Fibroblast of lung (primary cell): ENCODE results near the gene RABGAP1. TPM values are rescaled to one million over a fixed set of nuclear protein-coding genes. Genes with fewer than 3 reads are reported as not detected.

Experiments
- DNase-seq, 2 donors: peaks; one replicate each; pipeline versions ENCODE4 v3.0.0 to v3.0.0-alpha.2; 2010; ENCODE audit warnings: low read depth in 2 of 2
- H2AFZ ChIP-seq: 2 replicates; pipeline ENCODE4 v1.5.1; 2012; ENCODE audit warnings: low read length, control low read depth, inconsistent platforms
- H3K27ac ChIP-seq: 2 replicates; pipeline ENCODE4 v1.5.1; 2011; ENCODE audit warnings: low read length, control low read depth; ENCODE audit not compliant: insufficient read depth
- H3K27me3 ChIP-seq: 2 replicates; pipeline ENCODE4 v1.5.1; 2011; ENCODE audit warnings: mild to moderate bottlenecking, low read length; ENCODE audit not compliant: control insufficient read depth, insufficient read depth
- H3K36me3 ChIP-seq: 2 replicates; pipeline ENCODE4 v1.5.1; 2011; ENCODE audit warnings: low read length; ENCODE audit not compliant: control insufficient read depth, insufficient read depth
- H3K4me1 ChIP-seq: 2 replicates; pipeline ENCODE4 v1.5.1; 2011; ENCODE audit warnings: low read length; ENCODE audit not compliant: control insufficient read depth, insufficient read depth; ENCODE audit errors: extremely low read depth
- H3K4me2 ChIP-seq: 2 replicates; pipeline ENCODE4 v1.5.1; 2011; ENCODE audit warnings: low read length, control low read depth; ENCODE audit not compliant: insufficient read depth; ENCODE audit errors: extremely low read depth
- H3K4me3 ChIP-seq, 4 experiments: fragments of 200-600 bp in 1 of 4; sonication (generic) in 1 of 4; replicated peaks in 1 of 4; 2 replicates each; pipeline ENCODE4 v1.5.1; 2011 to 2016; ENCODE audit warnings: low read length in 4 of 4, low read depth in 3 of 4, mild to moderate bottlenecking in 3 of 4, control low read depth in 2 of 4, inconsistent platforms in 1 of 4, mixed read lengths in 1 of 4; ENCODE audit not compliant: insufficient read depth in 1 of 4; ENCODE audit errors: control extremely low read depth in 1 of 4
- H3K79me2 ChIP-seq: 2 replicates; pipeline ENCODE4 v1.5.1; 2012; ENCODE audit warnings: mild to moderate bottlenecking, low read length, inconsistent platforms; ENCODE audit not compliant: control insufficient read depth, insufficient read depth
- H3K9ac ChIP-seq: 2 replicates; pipeline ENCODE4 v1.5.1; 2011; ENCODE audit warnings: mild to moderate bottlenecking, low read length, control low read depth; ENCODE audit not compliant: insufficient read depth
- H3K9me3 ChIP-seq: 2 replicates; pipeline ENCODE4 v1.5.1; 2012; ENCODE audit warnings: low read depth, low read length; ENCODE audit not compliant: control insufficient read depth, insufficient read depth
- H4K20me1 ChIP-seq: 2 replicates; pipeline ENCODE4 v1.5.1; 2011; ENCODE audit warnings: low read length; ENCODE audit not compliant: control insufficient read depth, insufficient read depth; ENCODE audit errors: extremely low read depth
- EZH2 ChIP-seq: IDR thresholded peaks from 2 replicates; pipeline ENCODE4 v1.5.1; 2012; ENCODE audit warnings: low read length, control low read depth, mild to moderate bottlenecking; ENCODE audit errors: missing control alignments
- polyA plus RNA-seq, 2 donors: library from polyadenylated mRNA; depleted of rRNA in 1 of 2; stranded (reverse) in 1 of 2; unstranded in 1 of 2; fragments of >200 nt; gene quantifications; 2 replicates each; pipeline ENCODE4 v1.2.1, GENCODE V29; 2011 to 2012; ENCODE audit warnings: missing spikeins in 1 of 2
- total RNA-seq: library from RNA; depleted of rRNA; stranded (reverse); fragments of >200 nt; gene quantifications from 2 replicates; pipeline ENCODE4 v1.2.1, GENCODE V29; 2014
- TF ChIP-seq, protein P1 (sequence below), 2 donors: IDR thresholded peaks in 1 of 2; conservative IDR thresholded peaks in 1 of 2; 1 replicate in 1 of 2; 2 replicates in 1 of 2; pipeline ENCODE4 v1.5.1; 2011 to 2012; ENCODE audit warnings: low read length in 2 of 2, control low read depth in 1 of 2, inconsistent platforms in 1 of 2, low read depth in 1 of 2, mild to moderate bottlenecking in 1 of 2

Gene RABGAP1
- total and polyA plus RNA-seq, 2 donors (not counting 1 experiment from before 2014, with no cell fraction given): 47.6 to 58.6 TPM

DNA sequence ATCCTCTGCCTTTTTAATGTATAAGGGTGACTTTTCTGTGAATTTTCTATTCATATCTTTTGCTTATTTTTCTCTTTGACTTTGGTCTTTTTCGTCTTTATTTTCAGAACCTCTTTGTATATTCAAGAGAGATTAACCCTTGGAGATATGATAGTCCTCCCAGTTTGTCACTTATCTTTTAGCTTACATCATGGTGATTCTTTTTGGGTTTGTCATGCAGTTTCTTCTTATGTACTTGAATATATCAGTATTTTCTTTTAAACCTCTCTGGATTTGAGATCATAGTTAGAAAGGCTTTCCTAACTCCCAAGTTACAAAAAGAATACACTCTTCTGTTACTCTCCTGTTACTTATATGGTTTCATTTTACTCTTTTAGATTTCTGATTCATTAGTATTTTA is 65.1 kb downstream of the RABGAP1 start:
- Histone ChIP-seq H3K4me2 (no peak overlapping the region), H3K4me3 (no peak overlapping the region), H3K9ac (no peak overlapping the region), H2AFZ (no peak overlapping the region), H3K9me3 (no peaks in the 10 kb centered on the region), H3K27ac (no peak overlapping the region), H4K20me1 (no peaks in the 10 kb centered on the region), H3K27me3 (no peaks in the 10 kb centered on the region), H3K4me1 (peaks cover 4% of the 10 kb centered on the region), H3K36me3 (peaks cover 5% of the 10 kb centered on the region), H3K79me2 (no peaks in the 10 kb centered on the region)
- TF ChIP-seq, protein P1, sequence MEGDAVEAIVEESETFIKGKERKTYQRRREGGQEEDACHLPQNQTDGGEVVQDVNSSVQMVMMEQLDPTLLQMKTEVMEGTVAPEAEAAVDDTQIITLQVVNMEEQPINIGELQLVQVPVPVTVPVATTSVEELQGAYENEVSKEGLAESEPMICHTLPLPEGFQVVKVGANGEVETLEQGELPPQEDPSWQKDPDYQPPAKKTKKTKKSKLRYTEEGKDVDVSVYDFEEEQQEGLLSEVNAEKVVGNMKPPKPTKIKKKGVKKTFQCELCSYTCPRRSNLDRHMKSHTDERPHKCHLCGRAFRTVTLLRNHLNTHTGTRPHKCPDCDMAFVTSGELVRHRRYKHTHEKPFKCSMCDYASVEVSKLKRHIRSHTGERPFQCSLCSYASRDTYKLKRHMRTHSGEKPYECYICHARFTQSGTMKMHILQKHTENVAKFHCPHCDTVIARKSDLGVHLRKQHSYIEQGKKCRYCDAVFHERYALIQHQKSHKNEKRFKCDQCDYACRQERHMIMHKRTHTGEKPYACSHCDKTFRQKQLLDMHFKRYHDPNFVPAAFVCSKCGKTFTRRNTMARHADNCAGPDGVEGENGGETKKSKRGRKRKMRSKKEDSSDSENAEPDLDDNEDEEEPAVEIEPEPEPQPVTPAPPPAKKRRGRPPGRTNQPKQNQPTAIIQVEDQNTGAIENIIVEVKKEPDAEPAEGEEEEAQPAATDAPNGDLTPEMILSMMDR (conservative IDR thresholded peaks at IDR 0.05 in 1 of 2, IDR thresholded peaks at IDR 0.05 in 1 of 2; ENCODE audit: low read depth in 1 of 2, low read length in 2 of 2): no peak
- TF ChIP-seq EZH2: no peak
- DNase-seq: peak in 1 of 2 donors; percentile 8

DNA sequence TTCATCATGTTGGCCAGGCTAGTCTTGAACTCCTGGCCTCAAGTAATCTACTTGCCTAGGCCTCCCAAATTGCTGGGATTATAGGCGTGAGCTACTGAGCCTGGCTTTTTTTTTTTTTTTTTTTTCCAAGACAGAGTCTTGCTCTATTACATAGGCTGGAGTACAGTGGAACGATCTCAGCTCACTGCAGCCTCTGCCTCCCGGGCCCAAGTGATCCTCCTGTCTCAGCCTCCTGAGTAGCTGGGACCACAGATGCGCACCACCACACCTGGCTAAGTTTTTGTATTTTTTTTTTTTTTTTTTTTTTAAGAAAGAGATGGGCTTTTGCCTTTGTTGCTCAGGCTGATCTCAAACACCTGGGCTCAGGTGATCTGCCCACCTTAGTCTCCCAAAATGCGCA is 66.4 kb downstream of the RABGAP1 start:
- no peak for DNase-seq
- H3K9me3 ChIP-seq: no peaks in the 10 kb centered on the region
- H3K79me2 ChIP-seq: no peaks in the 10 kb centered on the region
- no peak overlapping the region for H3K4me2 ChIP-seq
- H3K27me3 ChIP-seq: no peaks in the 10 kb centered on the region
- no peak overlapping the region for H3K27ac ChIP-seq
- no peak overlapping the region for H2AFZ ChIP-seq
- H3K9ac ChIP-seq: no peak overlapping the region
- peaks cover 5% of the 10 kb centered on the region for H3K36me3 ChIP-seq
- peaks cover 4% of the 10 kb centered on the region for H3K4me1 ChIP-seq
- TF ChIP-seq EZH2: no peak
- TF ChIP-seq, protein P1 (conservative IDR thresholded peaks at IDR 0.05 in 1 of 2, IDR thresholded peaks at IDR 0.05 in 1 of 2; ENCODE audit: low read depth in 1 of 2, low read length in 2 of 2): no peak
- H3K4me3 ChIP-seq: no peak overlapping the region
- H4K20me1 ChIP-seq: no peaks in the 10 kb centered on the region

DNA sequence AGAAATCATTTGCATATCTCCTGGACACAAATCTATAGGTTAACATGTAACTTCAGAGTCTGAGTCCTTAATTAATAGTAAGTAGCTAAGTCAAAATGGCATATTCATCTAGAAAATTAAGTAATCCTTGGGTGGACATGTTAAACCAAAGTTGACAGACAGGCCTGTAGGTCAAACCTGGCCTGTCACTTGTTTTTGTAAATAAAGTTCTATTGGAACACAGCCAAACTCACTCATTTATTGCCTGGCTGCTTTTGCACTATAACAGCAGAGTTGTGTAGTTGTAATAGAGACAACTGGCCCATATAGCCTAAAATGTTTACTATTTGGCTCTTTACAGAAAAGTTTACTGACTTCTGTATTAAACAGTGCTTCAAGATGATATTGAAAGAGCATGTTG is 68.1 kb downstream of the RABGAP1 start:
- TF ChIP-seq EZH2: no peak
- TF ChIP-seq, protein P1 (conservative IDR thresholded peaks at IDR 0.05 in 1 of 2, IDR thresholded peaks at IDR 0.05 in 1 of 2; ENCODE audit: low read depth in 1 of 2, low read length in 2 of 2): no peak
- Histone ChIP-seq H3K9me3 (no peaks in the 10 kb centered on the region), H3K79me2 (no peaks in the 10 kb centered on the region), H3K4me3 (no peak overlapping the region), H2AFZ (no peak overlapping the region), H3K4me2 (no peak overlapping the region), H3K9ac (no peak overlapping the region), H3K4me1 (no peaks in the 10 kb centered on the region), H3K27ac (no peak overlapping the region), H4K20me1 (no peaks in the 10 kb centered on the region), H3K27me3 (no peaks in the 10 kb centered on the region), H3K36me3 (peaks cover 5% of the 10 kb centered on the region)
- DNase-seq: no peak
